ENCODE results near the gene GIPR. TPM values are rescaled to one million over a fixed set of nuclear protein-coding genes. Genes with fewer than 3 reads are reported as not detected.
A peak's percentile ranks its signal among the peaks of the same experiment; 100 is the strongest.

GIPR gene
- total and polyA plus RNA-seq, 10 of the 15 experiments (the other 5 are each of a cell fraction or from before 2014, with no cell fraction given), result 1.7 to 26.3 (median 13.7) TPM

- TF ChIP-seq ZNF687 (IDR thresholded peaks at IDR 0.05) (no peak), POLR2AphosphoS2 (IDR thresholded peaks at IDR 0.05; ENCODE audit: low read depth, low read length) (no peak)
These were observed 29.9 kb upstream of the GIPR start (continued) for GRCh38 chr19:45637890-45638667.

- Histone ChIP-seq H3K27ac (ENCODE audit: control insufficient read depth, insufficient read depth) (peak within 1 kb of the TSS; percentile 71), H2AFZ (ENCODE audit: control insufficient read depth, low read depth, low read length) (peak within 1 kb of the TSS; percentile 86), H3K36me3 (ENCODE audit: control insufficient read depth in 2 of 2, insufficient read depth in 2 of 2, low read length in 1 of 2) (no peaks in the 10 kb centered on the region; a peak in 1 of 4 replicates), H3K4me1 (ENCODE audit: control insufficient read depth, insufficient read depth, low read length) (peaks cover 28% of the 10 kb centered on the region), H3K9ac (ENCODE audit: control insufficient read depth, insufficient read depth, low read length) (peak within 1 kb of the TSS; percentile 86), H3K9me3 (replicated peaks; ENCODE audit: control insufficient read depth, insufficient read depth, low read length) (no peaks in the 10 kb centered on the region), H3K79me2 (ENCODE audit: control insufficient read depth, insufficient read depth, low read length) (peaks cover 11% of the 10 kb centered on the region), H3K27me3 (replicated peaks in 1 of 2; ENCODE audit: control insufficient read depth in 2 of 2, insufficient read depth in 2 of 2, low read length in 1 of 2) (no peaks in the 10 kb centered on the region), H4K20me1 (ENCODE audit: control insufficient read depth, insufficient read depth) (no peaks in the 10 kb centered on the region), H3K4me2 (ENCODE audit: control insufficient read depth, insufficient read depth) (peak within 1 kb of the TSS; percentile 88), H3K4me3 (peak within 1 kb of the TSS; percentile 82)
- WGBS (ENCODE audit: insufficient coverage, insufficient replicate concordance, low lambda C conversion rate, missing lambda C conversion rate), result 5% methylated on average over 47 of the region's 52 CpGs
- ATAC-seq (peak; percentile 34), DNase-seq (ENCODE audit: low read depth, low spot score) (no peak), FAIRE-seq (no peak)
- in situ Hi-C loops (cut with MboI), result no loop called here
- CTCF ChIA-PET, result interaction anchor here (0.6 to 2.9 kb wide), 12 partner anchors 8 to 200 kb away, joined by 3 to 6 read pairs (median 3); partner anchors contain the start of genes GIPR and QPCTL
- intact Hi-C loops (cut with micrococcal nuclease; ENCODE audit: unreplicated experiment), result no loop called here
- SMC1A ChIA-PET (ENCODE audit: uncharacterized antibody, unreplicated experiment), result interaction anchor here (0.7 to 5.3 kb wide), 7 partner anchors 8 to 131 kb away, joined by 3 to 39 read pairs (median 4); partner anchors contain the start of genes QPCTL and SNRPD2
- POLR2A ChIA-PET, result interaction anchor here (0.5 to 1.9 kb wide), 6 partner anchors 39 to 129 kb away, joined by 3 to 6 read pairs (median 4); partner anchors contain the start of gene QPCTL
- RAD21 ChIA-PET (ENCODE audit: unreplicated experiment), result interaction anchor here (0.6 to 1.5 kb wide), 4 partner anchors 55 to 1078 kb away, joined by 3 to 5 read pairs (median 4); partner anchors contain the start of gene PRKD2
- no TSS peak for BruUV-seq (replicated peaks)
- peak; percentile 60; the same call in 1 of the 2 replicates for TF ChIP-seq NKRF (conservative IDR thresholded peaks at IDR 0.05)
- TF ChIP-seq POLR2A (IDR thresholded peaks at IDR 0.05; ENCODE audit: low read depth, low read length), result peak; percentile 65
- 0 out of 2 replicates have a peak, but pooled peaks have one; percentile 54 for TF ChIP-seq LARP7 (IDR thresholded peaks at IDR 0.05)
- TF ChIP-seq NFIC (IDR thresholded peaks at IDR 0.05; ENCODE audit: low read depth, low read length), result no peak
- peak; percentile 17; the same call in 1 of the 2 replicates for TF ChIP-seq BACH1 (IDR thresholded peaks at IDR 0.05; ENCODE audit: borderline replicate concordance)
- TF ChIP-seq MEF2B (IDR thresholded peaks at IDR 0.05; ENCODE audit: partially characterized antibody, poor library complexity, severe bottlenecking), result peak; percentile 66
- no peak for TF ChIP-seq JUNB (IDR thresholded peaks at IDR 0.05)
- peak; percentile 79 for TF ChIP-seq GATAD2B (conservative IDR thresholded peaks at IDR 0.05; ENCODE audit: low read depth)
- no peak for TF ChIP-seq ATF3 (IDR thresholded peaks at IDR 0.05; ENCODE audit: borderline replicate concordance, extremely low read depth, low read depth, low read length)
- no peak for TF ChIP-seq TBL1XR1 (IDR thresholded peaks at IDR 0.05; ENCODE audit: low read depth, low read length)
These were observed 28.9 kb upstream of the GIPR start, which contains the start of gene EML2 for GRCh38 chr19:45638930-45639729. Gene EML2 (minus strand): TSS chr19:45639397. CDS start chr19:45639376, 21 bp downstream.
